Metanephros (tissue), 2 donors: ENCODE measurements around the gene RAB33B. TPM values are rescaled to one million over a fixed set of nuclear protein-coding genes. Genes with fewer than 3 reads are reported as not detected.

Experiments
- small RNA-seq: library from RNA; depleted of rRNA; stranded (forward); fragments of <200 nt; gene quantifications from one replicate; pipeline ENCODE3, GENCODE V24; 2014; ENCODE audit warnings: low replicate concordance
- total RNA-seq: library from RNA; depleted of rRNA; stranded (reverse); fragments of >200 nt; gene quantifications from one replicate; pipeline ENCODE4 v1.2.3, GENCODE V29; 2014

RAB33B gene
- 14.7 TPM for total RNA-seq

GRCh38 chr4:139454111-139455045, at the start of gene RAB33B:
RAB33B (plus strand) TSS chr4:139454121; CDS start chr4:139454196, 75 bp downstream.

Small RNA genes lying within 50 kb of the gene (small RNA-seq; reads per million reads assigned to genes)
- not detected for gene RF01225

Other genes with a start within 250 kb of the RAB33B start
- 0.12 TPM for gene MGARP, start 173.9 kb upstream of the RAB33B start, total RNA-seq
- 29.5 TPM for gene NAA15, start 152.6 kb upstream of the RAB33B start, total RNA-seq
- 59.6 TPM for gene NDUFC1, start 151.6 kb upstream of the RAB33B start, total RNA-seq
- 27.9 TPM for gene SETD7, start 102.1 kb downstream of the RAB33B start, total RNA-seq
- 34.9 TPM for gene MGST2, start 211.7 kb downstream of the RAB33B start, total RNA-seq